GM21619 (cell line): ENCODE data around the gene EML1.

Experiments
- ATAC-seq: cut with Tn5 transposase; IDR thresholded peaks from one replicate; pipeline ENCODE4 v1.9.1; 2021; ENCODE audit not compliant: unreplicated experiment

EML1 gene

GRCh38 chr14:99982537-99983250 lies 189.5 kb downstream of the EML1 start:
- ATAC-seq = peak; percentile 88

- ATAC-seq = no peak
Measured at GRCh38 chr14:99983251-99984015, 190.2 kb downstream of the EML1 start.

- ATAC-seq = no peak
Measured at GRCh38 chr14:99984036-99984435, 190.8 kb downstream of the EML1 start.

- no peak for ATAC-seq
Measured at GRCh38 chr14:99986396-99986795, 193.2 kb downstream of the EML1 start.

GRCh38 chr14:99989032-99989431 lies 195.8 kb downstream of the EML1 start:
- ATAC-seq = no peak

GRCh38 chr14:99990268-99991170 lies 197.3 kb downstream of the EML1 start:
- ATAC-seq = no peak

- ATAC-seq = no peak
Measured at GRCh38 chr14:99991331-99991730, 198.1 kb downstream of the EML1 start.
